Glutamatergic neuron (in vitro differentiated cells): ENCODE results near the gene IDI2. TPM values are rescaled to one million over a fixed set of nuclear protein-coding genes. Genes with fewer than 3 reads are reported as not detected.

ENCODE experiments used
- DNase-seq: peaks from one replicate; pipeline ENCODE4 v3.0.0; 2022
- H3K27ac Mint-ChIP-seq: one replicate; pipeline ENCODE4 v1.8.0; 2020; ENCODE audit warnings: mild to moderate bottlenecking, mixed read lengths, inconsistent platforms; ENCODE audit not compliant: unreplicated experiment
- H3K27me3 Mint-ChIP-seq: one replicate; pipeline ENCODE4 v1.8.0; 2020; ENCODE audit warnings: mild to moderate bottlenecking, moderate library complexity, mixed read lengths, inconsistent platforms; ENCODE audit not compliant: unreplicated experiment
- H3K36me3 Mint-ChIP-seq: one replicate; pipeline ENCODE4 v1.8.0; 2020; ENCODE audit warnings: mild to moderate bottlenecking, mixed read lengths, inconsistent platforms; ENCODE audit not compliant: unreplicated experiment
- H3K4me1 Mint-ChIP-seq: one replicate; pipeline ENCODE4 v1.8.0; 2020; ENCODE audit warnings: mild to moderate bottlenecking, low read depth, mixed read lengths, inconsistent platforms; ENCODE audit not compliant: unreplicated experiment
- H3K4me3 Mint-ChIP-seq: one replicate; pipeline ENCODE4 v1.8.0; 2020; ENCODE audit warnings: mild to moderate bottlenecking, mixed read lengths, inconsistent platforms; ENCODE audit not compliant: unreplicated experiment
- H3K9me3 Mint-ChIP-seq: one replicate; pipeline ENCODE4 v1.8.0; 2020; ENCODE audit warnings: mild to moderate bottlenecking, moderate library complexity, mixed read lengths, inconsistent platforms; ENCODE audit not compliant: unreplicated experiment
- CTCF ChIP-seq: fragments of 200-600 bp; sonication (generic); IDR thresholded peaks from one replicate; pipeline ENCODE4 v1.5.0; 2021; ENCODE audit not compliant: partially characterized antibody, unreplicated experiment
- total RNA-seq: library from RNA; stranded (reverse); fragmentation: NEBNext Ultra II Directional; extraction: Animal tissue kit (Norgen Biotek cat#: 25700); gene quantifications from one replicate; pipeline ENCODE4 v1.2.1, GENCODE V29; 2021; ENCODE audit not compliant: unreplicated experiment

IDI2 gene
- total RNA-seq, 1 donor from 2014 or later, result not detected

GRCh38 chr10:1022413-1022812, 3.2 kb downstream of the IDI2 start:
- Mint-ChIP-seq H3K27me3 (no peaks in the 10 kb centered on the region), H3K4me1 (no peaks in the 10 kb centered on the region), H3K4me3 (no peak overlapping the region), H3K36me3 (peaks cover 4% of the 10 kb centered on the region), H3K9me3 (peaks cover 3% of the 10 kb centered on the region), H3K27ac (no peak overlapping the region)
- TF ChIP-seq CTCF, result no peak
- no peak for DNase-seq

GRCh38 chr10:1020958-1021357, 4.7 kb downstream of the IDI2 start:
- H3K27me3 Mint-ChIP-seq, result no peaks in the 10 kb centered on the region
- no peak for TF ChIP-seq CTCF
- H3K9me3 Mint-ChIP-seq, result peaks cover 3% of the 10 kb centered on the region
- no peak overlapping the region for H3K27ac Mint-ChIP-seq
- DNase-seq, result no peak
- H3K4me3 Mint-ChIP-seq, result no peak overlapping the region
- no peaks in the 10 kb centered on the region for H3K4me1 Mint-ChIP-seq
- H3K36me3 Mint-ChIP-seq, result peaks cover 4% of the 10 kb centered on the region

- no peak overlapping the region for H3K4me3 Mint-ChIP-seq
- no peak for TF ChIP-seq CTCF
- H3K36me3 Mint-ChIP-seq, result peaks cover 4% of the 10 kb centered on the region
- no peaks in the 10 kb centered on the region for H3K27me3 Mint-ChIP-seq
- H3K27ac Mint-ChIP-seq, result no peak overlapping the region
- H3K9me3 Mint-ChIP-seq, result peaks cover 3% of the 10 kb centered on the region
- no peak for DNase-seq
- no peaks in the 10 kb centered on the region for H3K4me1 Mint-ChIP-seq
These were observed 5.2 kb downstream of the IDI2 start for GRCh38 chr10:1020460-1020859.

GRCh38 chr10:1019362-1019761, 6.3 kb downstream of the IDI2 start:
- peaks cover 4% of the 10 kb centered on the region for H3K36me3 Mint-ChIP-seq
- H3K4me3 Mint-ChIP-seq, result no peak overlapping the region
- no peak for DNase-seq
- H3K27ac Mint-ChIP-seq, result no peak overlapping the region
- no peaks in the 10 kb centered on the region for H3K4me1 Mint-ChIP-seq
- TF ChIP-seq CTCF, result no peak
- no peaks in the 10 kb centered on the region for H3K27me3 Mint-ChIP-seq
- H3K9me3 Mint-ChIP-seq, result peaks cover 3% of the 10 kb centered on the region

- no peak overlapping the region for H3K4me3 Mint-ChIP-seq
- H3K27ac Mint-ChIP-seq, result no peak overlapping the region
- H3K9me3 Mint-ChIP-seq, result peaks cover 2% of the 10 kb centered on the region
- DNase-seq, result no peak
- no peaks in the 10 kb centered on the region for H3K36me3 Mint-ChIP-seq
- H3K4me1 Mint-ChIP-seq, result no peaks in the 10 kb centered on the region
- H3K27me3 Mint-ChIP-seq, result peaks cover 4% of the 10 kb centered on the region
- TF ChIP-seq CTCF, result no peak
These were observed 10.0 kb downstream of the IDI2 start for GRCh38 chr10:1015688-1016087.
